ENCODE measurements around the gene ADAT2.

GRCh38 chr6:143478479-143479062 lies 28.1 kb upstream of the ADAT2 start:
- TF ChIP-seq CTCF (conservative IDR thresholded peaks at IDR 0.05 in 1 of 2, IDR thresholded peaks at IDR 0.05 in 1 of 2; ENCODE audit: extremely low read depth in 1 of 2, insufficient read depth in 1 of 2, low read depth in 1 of 2, low read length in 2 of 2) = no peak
- TF ChIP-seq EZH2 (IDR thresholded peaks at IDR 0.05; ENCODE audit: borderline replicate concordance, low read length) = no peak

All from mammary epithelial cell (primary cell).